Subcutaneous adipose tissue (tissue), 4 donors: ENCODE data around the gene ACOD1. TPM values are rescaled to one million over a fixed set of nuclear protein-coding genes. Genes with fewer than 3 reads are reported as not detected.

Experiments
- CTCF ChIP-seq: fragments of 450-650 bp; IDR thresholded peaks from one replicate; pipeline ENCODE4 v1.5.1; 2016; ENCODE audit warnings: low read depth, mild to moderate bottlenecking, control low read depth, antibody characterized with exemption, moderate library complexity
- total RNA-seq, 4 donors: library from RNA; depleted of rRNA; stranded (reverse); fragments of >200 nt; gene quantifications; one replicate each; pipeline ENCODE4 v1.1.0, GENCODE V29; 2016

Gene ACOD1
- total RNA-seq, 4 donors from 2014 or later, result not detected

- no peak for TF ChIP-seq CTCF
Observed at GRCh38 chr13:76976490-76976889, 28.2 kb downstream of the ACOD1 start.

GRCh38 chr13:76976929-76977328, 28.6 kb downstream of the ACOD1 start:
- no peak for TF ChIP-seq CTCF

GRCh38 chr13:76980075-76980718, 31.9 kb downstream of the ACOD1 start:
- no peak for TF ChIP-seq CTCF

- no peak for TF ChIP-seq CTCF
Observed at GRCh38 chr13:76982061-76982460, 33.8 kb downstream of the ACOD1 start.

- no peak for TF ChIP-seq CTCF
Observed at GRCh38 chr13:76983676-76984075, 35.4 kb downstream of the ACOD1 start.

- no peak for TF ChIP-seq CTCF
Observed at GRCh38 chr13:76991432-76991795, 43.1 kb downstream of the ACOD1 start.

- TF ChIP-seq CTCF, result no peak
Observed at GRCh38 chr13:76991796-76992547, 43.7 kb downstream of the ACOD1 start, which contains the start of gene CLN5. TSS of gene CLN5 (plus strand) at chr13:76992081. CDS start at chr13:76992099, 18 bp downstream.
